Measurements from ENCODE around the gene TVP23A. TPM values are rescaled to one million over a fixed set of nuclear protein-coding genes. Genes with fewer than 3 reads are reported as not detected.

TVP23A gene
- total RNA-seq, 4 donors from 2014 or later, result 0.16 to 0.54 (median 0.23) TPM; not detected in 1

GRCh38 chr16:10750793-10751192, 67.8 kb downstream of the TVP23A start:
- peaks cover 0 to 9% (median 2%) of the 10 kb centered on the region in 3 donors for H3K4me1 ChIP-seq
- H3K27ac ChIP-seq, result no peak overlapping the region
- peaks cover 0 to 94% of the 10 kb centered on the region in 2 donors for H3K36me3 ChIP-seq
- H3K9me3 ChIP-seq, result no peaks in the 10 kb centered on the region
- TF ChIP-seq CTCF (IDR thresholded peaks at IDR 0.05) (no peak), POLR2A (IDR thresholded peaks at IDR 0.05) (no peak), POLR2AphosphoS5 (IDR thresholded peaks at IDR 0.05) (no peak), EP300 (IDR thresholded peaks at IDR 0.05) (no peak)
- no peak overlapping the region for H3K4me3 ChIP-seq
- ATAC-seq, result no peak
- H3K27me3 ChIP-seq, result no peaks in the 10 kb centered on the region
- 80 to 82% methylated on average over 1 to 11 of the region's 11 CpGs for WGBS, 2 donors (ENCODE audit: low coverage in 1 of 2)

GRCh38 chr16:10745841-10746240, 72.8 kb downstream of the TVP23A start:
- 11 to 13% methylated on average over 2 of the region's 2 CpGs for WGBS, 2 donors (ENCODE audit: low coverage in 1 of 2)
- no peak for TF ChIP-seq POLR2A (IDR thresholded peaks at IDR 0.05)
- no peak for TF ChIP-seq POLR2AphosphoS5 (IDR thresholded peaks at IDR 0.05)
- TF ChIP-seq CTCF (IDR thresholded peaks at IDR 0.05), result no peak
- TF ChIP-seq EP300 (IDR thresholded peaks at IDR 0.05), result no peak
- H3K27ac ChIP-seq, result peak overlapping the region in 3 of 4 donors; percentile 91 to 98 (median 95)

GRCh38 chr16:10744370-10745030, 74.1 kb downstream of the TVP23A start:
- Histone ChIP-seq H3K36me3 (peaks cover 0 to 32% of the 10 kb centered on the region in 2 donors), H3K4me3 (peak overlapping the region; percentile 39 to 58), H3K4me1 (peaks cover 0 to 43% (median 11%) of the 10 kb centered on the region in 3 donors), H3K9me3 (no peaks in the 10 kb centered on the region), H3K27me3 (no peaks in the 10 kb centered on the region), H3K27ac (peak overlapping the region; percentile 35 to 98 (median 93))
- ATAC-seq, result peak; percentile 34
- no peak for TF ChIP-seq POLR2A (IDR thresholded peaks at IDR 0.05)
- no peak for TF ChIP-seq POLR2AphosphoS5 (IDR thresholded peaks at IDR 0.05)
- TF ChIP-seq CTCF (IDR thresholded peaks at IDR 0.05), result no peak
- no peak for TF ChIP-seq EP300 (IDR thresholded peaks at IDR 0.05)
- WGBS, 2 donors (ENCODE audit: low coverage in 1 of 2), result 9 to 40% methylated on average over 7 to 11 of the region's 17 CpGs

More at GRCh38 chr16:10745841-10746240, 72.8 kb downstream of the TVP23A start:
- no peak for ATAC-seq
- Histone ChIP-seq H3K4me3 (no peak overlapping the region), H3K4me1 (peaks cover 0 to 43% (median 11%) of the 10 kb centered on the region in 3 donors), H3K9me3 (no peaks in the 10 kb centered on the region), H3K36me3 (peaks cover 0 to 45% of the 10 kb centered on the region in 2 donors), H3K27me3 (no peaks in the 10 kb centered on the region)

GRCh38 chr16:10743610-10744369, 74.8 kb downstream of the TVP23A start, which contains the start of gene NUBP1:
TSS of gene NUBP1 (plus strand) at chr16:10743842. CDS start at chr16:10743864, 22 bp downstream.
- Histone ChIP-seq H3K9me3 (no peaks in the 10 kb centered on the region), H3K4me3 (peak within 1 kb of the TSS; percentile 39 to 58), H3K36me3 (peaks cover 0 to 25% of the 10 kb centered on the region in 2 donors), H3K27me3 (no peaks in the 10 kb centered on the region), H3K27ac (peak within 1 kb of the TSS; percentile 78 to 98 (median 93)), H3K4me1 (peaks cover 0 to 47% (median 11%) of the 10 kb centered on the region in 3 donors)
- peak; percentile 96 for ATAC-seq
- 0 to 1% methylated on average over 25 to 40 of the region's 57 CpGs for WGBS, 2 donors (ENCODE audit: low coverage in 1 of 2)
- TF ChIP-seq POLR2AphosphoS5 (IDR thresholded peaks at IDR 0.05) (peak; percentile 73), EP300 (IDR thresholded peaks at IDR 0.05) (no peak), CTCF (IDR thresholded peaks at IDR 0.05) (peak in 3 of 4 experiments; percentile 9 to 43 (median 33)), POLR2A (IDR thresholded peaks at IDR 0.05) (peak; percentile 16 to 58)

Measured in gastroesophageal sphincter (tissue), 4 donors.